SK-N-SH (cell line): ENCODE measurements around the gene CHEK1. TPM values are rescaled to one million over a fixed set of nuclear protein-coding genes. Genes with fewer than 3 reads are reported as not detected.

Experiments used
- CTCF ChIA-PET: fragments of 300-600, 350-600 bp; formaldehyde crosslinking; extraction: SDS; loops from one replicate; lab custom pipeline; 2021; lab: Yijun Ruan, JAX
- POLR2A ChIA-PET: fragments of 350-600 bp; sonication (Branson Sonifier 250); formaldehyde crosslinking; extraction: SDS; loops from one replicate; lab custom pipeline; 2020; ENCODE audit warnings: antibody characterized with exemption, inconsistent platforms; lab: Yijun Ruan, JAX
- DNase-seq: peaks from one replicate; pipeline ENCODE4 v3.0.0; 2012
- H2AFZ ChIP-seq: fragments of 200-600 bp; sonication (generic); 2 replicates; pipeline ENCODE4 v1.8.1; 2016; ENCODE audit warnings: antibody characterized with exemption, mild to moderate bottlenecking, low read depth
- H3F3A ChIP-seq: fragments of 200-600 bp; sonication (generic); replicated peaks from 2 replicates; pipeline ENCODE3; 2016; ENCODE audit warnings: antibody characterized with exemption, mild to moderate bottlenecking; ENCODE audit not compliant: insufficient read depth
- H3K27ac ChIP-seq, 2 experiments: fragments of 200-500 bp in 1 of 2; fragments of 200-600 bp in 1 of 2; sonication (Bioruptor generic) in 1 of 2; sonication (generic), shearing (Covaris generic) in 1 of 2; 2 replicates each; pipeline versions ENCODE4 v1.5.1 to v1.6.1; 2014 to 2016; ENCODE audit warnings: low read depth in 2 of 2, inconsistent platforms in 1 of 2, low read length in 1 of 2, mild to moderate bottlenecking in 1 of 2, mixed read lengths in 1 of 2
- H3K27me3 ChIP-seq: fragments of 200-600 bp; sonication (generic), shearing (Covaris generic); 2 replicates; pipeline ENCODE4 v1.6.1; 2016; ENCODE audit warnings: mixed run types; ENCODE audit not compliant: insufficient read depth
- H3K36me3 ChIP-seq, 2 experiments: fragments of 200-500 bp in 1 of 2; fragments of 200-600 bp in 1 of 2; sonication (Bioruptor generic) in 1 of 2; sonication (generic) in 1 of 2; replicated peaks in 1 of 2; 2 replicates each; pipeline versions ENCODE3 to v1.5.1; 2014 to 2016; ENCODE audit warnings: low read length in 1 of 2, mild to moderate bottlenecking in 1 of 2; ENCODE audit not compliant: insufficient read depth in 2 of 2, control insufficient read depth in 1 of 2
- H3K4me1 ChIP-seq, 2 experiments: fragments of 200-500 bp in 1 of 2; fragments of 200-600 bp in 1 of 2; sonication (Bioruptor generic) in 1 of 2; sonication (generic), shearing (Covaris generic) in 1 of 2; 2 replicates each; pipeline versions ENCODE4 v1.5.1 to v1.6.1; 2014 to 2016; ENCODE audit warnings: low read depth in 1 of 2, low read length in 1 of 2, mixed run types in 1 of 2; ENCODE audit not compliant: insufficient read depth in 2 of 2, control insufficient read depth in 1 of 2
- H3K4me2 ChIP-seq: fragments of 200-600 bp; sonication (generic), shearing (Covaris generic); 2 replicates; pipeline ENCODE4 v1.6.1; 2017; ENCODE audit warnings: mixed run types
- H3K4me3 ChIP-seq, 2 experiments: fragments of 200-500 bp in 1 of 2; fragments of 200-600 bp in 1 of 2; sonication (Bioruptor generic) in 1 of 2; sonication (generic), shearing (Covaris generic) in 1 of 2; 2 replicates each; pipeline versions ENCODE4 v1.5.1 to v1.8.1; 2014 to 2016; ENCODE audit warnings: low read depth in 2 of 2, inconsistent platforms in 1 of 2, low read length in 1 of 2, mild to moderate bottlenecking in 1 of 2, mixed read lengths in 1 of 2, moderate library complexity in 1 of 2
- H3K79me2 ChIP-seq: fragments of 200-600 bp; sonication (generic); 2 replicates; pipeline ENCODE4 v1.8.1; 2017; ENCODE audit warnings: mild to moderate bottlenecking; ENCODE audit not compliant: insufficient read depth
- H3K9ac ChIP-seq: fragments of 200-600 bp; sonication (generic); 2 replicates; pipeline ENCODE4 v1.6.1; 2017; ENCODE audit warnings: mixed run types
- H3K9me2 ChIP-seq: fragments of 200-600 bp; sonication (generic); 2 replicates; pipeline ENCODE4 v1.6.1; 2017; ENCODE audit warnings: mixed run types
- H3K9me3 ChIP-seq: fragments of 200-600 bp; sonication (generic); 2 replicates; pipeline ENCODE4 v1.6.1; 2017; ENCODE audit warnings: mixed run types, mild to moderate bottlenecking, moderate library complexity
- H4K20me1 ChIP-seq: fragments of 200-600 bp; sonication (generic); 2 replicates; pipeline ENCODE4 v1.6.1; 2017; ENCODE audit warnings: mild to moderate bottlenecking, mixed run types; ENCODE audit not compliant: insufficient read depth
- ELF1 ChIP-seq: IDR thresholded peaks from 2 replicates; pipeline ENCODE4 v1.4.0; 2012
- EP300 ChIP-seq, 2 experiments: IDR thresholded peaks; 2 replicates each; pipeline versions ENCODE4 v1.4.0 to v1.6.1; 2012; ENCODE audit warnings: borderline replicate concordance in 1 of 2, low read depth in 1 of 2, low read length in 1 of 2
- FOXM1 ChIP-seq: IDR thresholded peaks from 2 replicates; pipeline ENCODE4 v1.4.0; 2012; ENCODE audit warnings: low read depth, mild to moderate bottlenecking
- IRF3 ChIP-seq: fragments of 150-350 bp; IDR thresholded peaks from 2 replicates; pipeline ENCODE4 v1.6.1; 2016; ENCODE audit warnings: mild to moderate bottlenecking, low read depth, low read length
- MEF2A ChIP-seq: IDR thresholded peaks from 2 replicates; pipeline ENCODE4 v1.4.0; 2012; ENCODE audit warnings: low read depth, borderline replicate concordance
- MXI1 ChIP-seq: IDR thresholded peaks from 2 replicates; pipeline ENCODE4 v1.6.1; 2012; ENCODE audit warnings: mild to moderate bottlenecking, low read depth, low read length, improper control_type of control experiment
- NRF1 ChIP-seq: IDR thresholded peaks from 2 replicates; pipeline ENCODE4 v1.6.1; 2012; ENCODE audit warnings: low read depth, mild to moderate bottlenecking, low read length
- PBX3 ChIP-seq: IDR thresholded peaks from 2 replicates; pipeline ENCODE4; 2012
- POLR2AphosphoS5 ChIP-seq: IDR thresholded peaks from 2 replicates; pipeline ENCODE4 v1.6.1; 2012; ENCODE audit warnings: low read depth, low read length
- RAD21 ChIP-seq: IDR thresholded peaks from 2 replicates; pipeline ENCODE4 v1.6.1; 2012; ENCODE audit warnings: mild to moderate bottlenecking, low read length
- RXRA ChIP-seq: IDR thresholded peaks from 2 replicates; pipeline ENCODE4 v1.4.0; 2012; ENCODE audit warnings: low read depth, mild to moderate bottlenecking, borderline replicate concordance
- SIN3A ChIP-seq: IDR thresholded peaks from 2 replicates; pipeline ENCODE4 v1.6.1; 2012; ENCODE audit warnings: low read depth, mild to moderate bottlenecking, low read length, moderate library complexity, borderline replicate concordance
- SMC3 ChIP-seq: IDR thresholded peaks from 2 replicates; pipeline ENCODE4 v1.6.1; 2012; ENCODE audit warnings: low read depth, low read length, improper control_type of control experiment
- TAF1 ChIP-seq: IDR thresholded peaks from 2 replicates; pipeline ENCODE4 v1.6.1; 2012; ENCODE audit warnings: low read depth, mild to moderate bottlenecking, low read length, moderate library complexity, borderline replicate concordance
- TCF12 ChIP-seq: IDR thresholded peaks from 2 replicates; pipeline ENCODE4 v1.4.0; 2012
- TEAD4 ChIP-seq: IDR thresholded peaks from 2 replicates; pipeline ENCODE4 v1.4.0; 2012; ENCODE audit warnings: mild to moderate bottlenecking, borderline replicate concordance; ENCODE audit not compliant: insufficient read depth
- USF2 ChIP-seq: fragments of 150-350 bp; IDR thresholded peaks from 2 replicates; pipeline ENCODE4 v1.6.1; 2017; ENCODE audit warnings: antibody characterized with exemption, low read length, low read depth, borderline replicate concordance
- ZBTB33 ChIP-seq: IDR thresholded peaks from 2 replicates; pipeline ENCODE4 v1.4.0; 2012; ENCODE audit warnings: low read depth, borderline replicate concordance
- WGBS: methylation state at CpG from one replicate; pipeline ENCODE4 v1.1.6; 2017; ENCODE audit warnings: low lambda C conversion rate; 5-methylcytosine and 5-hydroxymethylcytosine counted together
- polyA plus RNA-seq, 3 experiments: library from polyadenylated mRNA; depleted of rRNA; stranded (reverse); fragments of >200 nt; gene quantifications; 2 replicates each; pipeline ENCODE4 v1.2.3, GENCODE V29; 2012
- TF ChIP-seq, protein P1 (sequence below): IDR thresholded peaks from 2 replicates; pipeline ENCODE4 v1.4.0; 2012; ENCODE audit warnings: low read depth, borderline replicate concordance
- TF ChIP-seq, protein P2 (sequence below): IDR thresholded peaks from 2 replicates; pipeline ENCODE4 v1.4.0; 2012; ENCODE audit warnings: low read depth

CHEK1 gene
- polyA plus RNA-seq, 1 of the 3 experiments (the other 2 are of a cell fraction): 12.1 TPM

DNA sequence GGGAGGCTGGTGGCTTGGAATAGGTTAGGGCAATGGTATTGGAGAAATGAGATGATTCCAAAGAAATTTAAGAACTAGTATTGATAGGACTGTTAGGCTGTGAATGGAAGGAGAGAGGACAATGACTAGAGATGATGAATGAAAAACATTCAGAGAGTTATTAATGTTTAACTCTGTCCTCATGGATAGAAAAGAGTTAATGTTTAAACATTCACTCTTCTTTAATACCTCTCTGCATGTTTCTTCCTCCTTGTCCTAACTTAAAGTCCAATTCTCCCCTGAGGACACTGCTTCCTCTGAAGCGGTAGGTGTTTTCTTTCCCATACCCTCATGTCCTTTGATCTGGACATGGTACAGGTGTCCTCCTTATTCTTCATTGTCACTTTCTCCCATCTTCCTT is 13.4 kb downstream of the CHEK1 start (continued):
- TF ChIP-seq, protein P1, sequence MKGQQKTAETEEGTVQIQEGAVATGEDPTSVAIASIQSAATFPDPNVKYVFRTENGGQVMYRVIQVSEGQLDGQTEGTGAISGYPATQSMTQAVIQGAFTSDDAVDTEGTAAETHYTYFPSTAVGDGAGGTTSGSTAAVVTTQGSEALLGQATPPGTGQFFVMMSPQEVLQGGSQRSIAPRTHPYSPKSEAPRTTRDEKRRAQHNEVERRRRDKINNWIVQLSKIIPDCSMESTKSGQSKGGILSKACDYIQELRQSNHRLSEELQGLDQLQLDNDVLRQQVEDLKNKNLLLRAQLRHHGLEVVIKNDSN: no peak
- TF ChIP-seq MEF2A: no peak
- no peak for TF ChIP-seq MXI1
- TF ChIP-seq, all 33 proteins: peak for 0

- POLR2A ChIA-PET: no interaction called here
Observed at GRCh38 chr11:125645871-125646270, 20.9 kb downstream of the CHEK1 start.

More at GRCh38 chr11:125645871-125646270, 20.9 kb downstream of the CHEK1 start:
- no peak overlapping the region for H3K9ac ChIP-seq
- no peaks in the 10 kb centered on the region for H3K9me2 ChIP-seq
- peaks cover 43 to 48% of the 10 kb centered on the region in 2 experiments for H3K36me3 ChIP-seq
- no peaks in the 10 kb centered on the region for H4K20me1 ChIP-seq
- peaks cover 20% of the 10 kb centered on the region; the same call in 1 of the 2 replicates for H3K79me2 ChIP-seq
- no peak overlapping the region for H3K4me3 ChIP-seq
- no peak overlapping the region for H2AFZ ChIP-seq
- peaks cover 3% of the 10 kb centered on the region for H3F3A ChIP-seq
- 94% methylated on average over 3 of the region's 3 CpGs for WGBS
- CTCF ChIA-PET: no interaction called here
- H3K4me1 ChIP-seq: no peaks in the 10 kb centered on the region
- no peak for TF ChIP-seq NRF1
- no peak for TF ChIP-seq TCF12
- TF ChIP-seq RAD21: no peak
- TF ChIP-seq MEF2A: no peak
- TF ChIP-seq FOXM1: no peak
- TF ChIP-seq EP300 (IDR thresholded peaks at IDR 0.05; ENCODE audit: borderline replicate concordance in 1 of 2, low read depth in 1 of 2, low read length in 1 of 2): no peak
- TF ChIP-seq RXRA: no peak
- TF ChIP-seq SIN3A: no peak
- TF ChIP-seq ELF1: no peak
- TF ChIP-seq MXI1: no peak
- TF ChIP-seq ZBTB33: no peak
- no peak for TF ChIP-seq PBX3
- no peak for TF ChIP-seq IRF3
- no peak for TF ChIP-seq TAF1
- TF ChIP-seq, protein P2, sequence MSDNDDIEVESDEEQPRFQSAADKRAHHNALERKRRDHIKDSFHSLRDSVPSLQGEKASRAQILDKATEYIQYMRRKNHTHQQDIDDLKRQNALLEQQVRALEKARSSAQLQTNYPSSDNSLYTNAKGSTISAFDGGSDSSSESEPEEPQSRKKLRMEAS: no peak
- no peak for TF ChIP-seq USF2
- TF ChIP-seq TEAD4: no peak
- TF ChIP-seq POLR2AphosphoS5: no peak
- TF ChIP-seq SMC3: no peak
- TF ChIP-seq, protein P1: no peak
- H3K27me3 ChIP-seq: no peaks in the 10 kb centered on the region
- H3K27ac ChIP-seq: no peak overlapping the region
- H3K4me2 ChIP-seq: no peak overlapping the region
- H3K9me3 ChIP-seq: no peaks in the 10 kb centered on the region
- DNase-seq: no peak
